IPS-15b (cell line): Measurements from ENCODE around the gene LIPF.

Experiments used
- H3K27me3 ChIP-seq: one replicate; pipeline ENCODE4 v1.6.1; 2013; ENCODE audit warnings: low read length; ENCODE audit not compliant: control insufficient read depth, insufficient read depth
- H3K36me3 ChIP-seq: one replicate; pipeline ENCODE4 v1.6.1; 2013; ENCODE audit warnings: low read length; ENCODE audit not compliant: control insufficient read depth, insufficient read depth
- H3K4me1 ChIP-seq: one replicate; pipeline ENCODE4 v1.6.1; 2013; ENCODE audit warnings: mild to moderate bottlenecking, low read length; ENCODE audit not compliant: control insufficient read depth, insufficient read depth
- H3K4me3 ChIP-seq: one replicate; pipeline ENCODE4 v1.5.1; 2013; ENCODE audit warnings: low read depth, low read length
- H3K9ac ChIP-seq: one replicate; pipeline ENCODE4 v1.6.1; 2013; ENCODE audit warnings: low read depth, mild to moderate bottlenecking, low read length
- H3K9me3 ChIP-seq: one replicate; pipeline ENCODE4 v1.6.1; 2013; ENCODE audit warnings: mild to moderate bottlenecking, low read length; ENCODE audit not compliant: control insufficient read depth, insufficient read depth

LIPF gene

DNA sequence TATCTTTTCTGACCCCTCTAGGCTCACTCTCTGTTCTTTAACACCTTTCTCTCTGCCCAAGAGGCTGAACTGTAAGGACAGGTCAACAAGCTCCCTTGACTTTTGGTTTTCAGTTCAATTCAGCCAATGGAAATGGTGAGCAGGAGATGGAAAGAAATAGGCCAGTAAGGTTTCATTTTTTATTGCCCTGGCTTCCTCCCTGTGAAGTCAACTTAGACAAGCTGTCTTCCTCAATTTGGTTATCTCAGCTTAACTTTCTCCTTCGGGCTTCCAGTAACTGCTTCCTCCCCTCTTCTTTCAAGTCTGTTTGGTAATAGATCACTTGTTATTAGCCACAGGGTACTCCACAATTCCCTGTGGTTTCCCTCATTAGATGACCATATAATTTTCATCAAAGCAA lies 61.6 kb downstream of the LIPF start:
- Histone ChIP-seq H3K4me1 (no peaks in the 10 kb centered on the region), H3K9ac (no peak overlapping the region), H3K4me3 (no peak overlapping the region), H3K9me3 (no peaks in the 10 kb centered on the region), H3K27me3 (peaks cover 34% of the 10 kb centered on the region), H3K36me3 (no peaks in the 10 kb centered on the region)

DNA sequence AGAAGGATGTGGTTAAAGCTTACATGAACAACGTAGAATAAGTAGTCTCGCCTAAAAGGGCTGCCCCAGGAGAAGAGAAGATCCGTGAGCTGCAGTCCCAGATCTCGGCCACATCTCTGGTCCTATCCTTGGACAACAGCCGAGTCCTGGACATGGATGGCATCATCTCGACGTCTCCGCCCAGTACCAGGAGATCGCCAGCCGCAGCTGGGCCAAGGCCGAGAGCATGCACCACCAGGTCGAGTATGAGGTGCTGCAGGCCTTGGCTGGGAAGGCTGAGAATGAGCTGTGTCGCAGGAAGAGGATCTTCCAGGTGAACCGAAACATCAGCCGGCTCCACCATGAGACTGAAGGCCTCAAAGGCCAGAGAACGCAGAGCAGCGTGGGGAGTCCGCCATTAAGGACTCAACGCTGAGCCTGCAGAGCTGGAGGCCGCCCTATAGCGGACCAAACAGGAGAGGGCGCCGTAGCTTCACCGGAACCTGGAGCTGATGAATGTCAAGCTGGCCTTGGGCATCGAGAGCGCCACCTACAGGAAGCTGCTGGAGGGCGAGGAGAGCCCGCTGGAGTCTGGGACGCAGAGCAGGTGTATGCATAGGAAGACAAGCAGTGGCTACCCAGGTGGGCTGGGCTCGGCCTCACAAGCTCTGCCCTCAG lies 64.0 kb downstream of the LIPF start:
- Histone ChIP-seq H3K9ac (no peak overlapping the region), H3K36me3 (no peaks in the 10 kb centered on the region), H3K4me3 (peak overlapping the region; percentile 34), H3K27me3 (peaks cover 34% of the 10 kb centered on the region), H3K4me1 (no peaks in the 10 kb centered on the region), H3K9me3 (no peaks in the 10 kb centered on the region)
